RPMI7951 (cell line): ENCODE results near the gene KRT15. TPM values are rescaled to one million over a fixed set of nuclear protein-coding genes. Genes with fewer than 3 reads are reported as not detected.

Experiments used
- DNase-seq: peaks from one replicate; pipeline ENCODE4 v3.0.0-alpha.2; 2012; ENCODE audit warnings: low read depth
- total RNA-seq: library from RNA; depleted of rRNA; stranded (reverse); fragments of >200 nt; shearing (Covaris generic); gene quantifications from 2 replicates; pipeline ENCODE4 v1.2.3, GENCODE V29; 2014

Gene KRT15
- total RNA-seq, 1 experiment from 2014 or later = 3.4 TPM

GRCh38 chr17:41524261-41524660 lies 5.6 kb upstream of the KRT15 start:
- no peak for DNase-seq

GRCh38 chr17:41523787-41524186 lies 5.1 kb upstream of the KRT15 start:
- no peak for DNase-seq

- no peak for DNase-seq
Observed at GRCh38 chr17:41523225-41523593, 4.5 kb upstream of the KRT15 start.

GRCh38 chr17:41522301-41523224 lies 3.9 kb upstream of the KRT15 start:
- DNase-seq = no peak

- peak; percentile 90 for DNase-seq
Observed at GRCh38 chr17:41521574-41522261, 3.0 kb upstream of the KRT15 start.

GRCh38 chr17:41520821-41521521 lies 2.3 kb upstream of the KRT15 start:
- peak; percentile 76 for DNase-seq

- DNase-seq = peak; percentile 28
Observed at GRCh38 chr17:41519501-41520224, 973 bp upstream of the KRT15 start.

- no peak for DNase-seq
Observed at GRCh38 chr17:41518031-41518430, 659 bp downstream of the KRT15 start.

- DNase-seq = no peak
Observed at GRCh38 chr17:41516830-41517283, 1.8 kb downstream of the KRT15 start.

GRCh38 chr17:41516147-41516829 lies 2.4 kb downstream of the KRT15 start:
- DNase-seq = no peak

GRCh38 chr17:41513168-41513547 lies 5.5 kb downstream of the KRT15 start:
- no peak for DNase-seq

- DNase-seq = no peak
Observed at GRCh38 chr17:41512546-41513167, 6.0 kb downstream of the KRT15 start.

- DNase-seq = no peak
Observed at GRCh38 chr17:41511716-41512115, 7.0 kb downstream of the KRT15 start.

- no peak for DNase-seq
Observed at GRCh38 chr17:41511116-41511515, 7.6 kb downstream of the KRT15 start.

GRCh38 chr17:41510251-41511065 lies 8.2 kb downstream of the KRT15 start:
- no peak for DNase-seq

- DNase-seq = no peak
Observed at GRCh38 chr17:41507315-41507880, 11.3 kb downstream of the KRT15 start.

- no peak for DNase-seq
Observed at GRCh38 chr17:41505809-41506767, 12.6 kb downstream of the KRT15 start.
